ENCODE measurements around the gene GJB1.

DNA sequence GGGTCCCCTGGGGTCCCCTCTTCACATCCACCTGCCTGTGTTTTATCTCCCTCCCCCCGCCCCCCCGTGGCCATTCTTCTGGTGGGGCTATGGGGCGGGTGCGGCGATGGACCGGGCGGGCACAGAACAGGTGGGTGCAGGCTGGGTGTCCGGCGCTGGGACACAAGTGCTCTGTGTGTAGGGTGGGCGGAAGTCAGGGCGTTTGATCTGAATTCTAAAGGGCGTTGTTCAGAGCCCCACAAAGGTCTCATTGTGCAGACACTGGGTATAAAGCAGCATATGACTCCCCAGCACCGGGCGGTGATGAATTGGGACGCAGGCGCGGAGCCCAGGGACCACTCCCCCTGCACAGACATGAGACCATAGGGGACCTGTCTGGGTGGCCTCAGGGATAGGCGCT, at the start of gene GJB1:
- TF ChIP-seq SIN3A (IDR thresholded peaks at IDR 0.05; ENCODE audit: borderline replicate concordance in 2 of 2, control insufficient read depth in 1 of 2, low read depth in 2 of 2, low read length in 2 of 2) = no peak
- TF ChIP-seq, protein P1, sequence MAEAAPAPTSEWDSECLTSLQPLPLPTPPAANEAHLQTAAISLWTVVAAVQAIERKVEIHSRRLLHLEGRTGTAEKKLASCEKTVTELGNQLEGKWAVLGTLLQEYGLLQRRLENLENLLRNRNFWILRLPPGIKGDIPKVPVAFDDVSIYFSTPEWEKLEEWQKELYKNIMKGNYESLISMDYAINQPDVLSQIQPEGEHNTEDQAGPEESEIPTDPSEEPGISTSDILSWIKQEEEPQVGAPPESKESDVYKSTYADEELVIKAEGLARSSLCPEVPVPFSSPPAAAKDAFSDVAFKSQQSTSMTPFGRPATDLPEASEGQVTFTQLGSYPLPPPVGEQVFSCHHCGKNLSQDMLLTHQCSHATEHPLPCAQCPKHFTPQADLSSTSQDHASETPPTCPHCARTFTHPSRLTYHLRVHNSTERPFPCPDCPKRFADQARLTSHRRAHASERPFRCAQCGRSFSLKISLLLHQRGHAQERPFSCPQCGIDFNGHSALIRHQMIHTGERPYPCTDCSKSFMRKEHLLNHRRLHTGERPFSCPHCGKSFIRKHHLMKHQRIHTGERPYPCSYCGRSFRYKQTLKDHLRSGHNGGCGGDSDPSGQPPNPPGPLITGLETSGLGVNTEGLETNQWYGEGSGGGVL (CRISPR knock-in tag; IDR thresholded peaks at IDR 0.05) = no peak
- TF ChIP-seq, protein P2, sequence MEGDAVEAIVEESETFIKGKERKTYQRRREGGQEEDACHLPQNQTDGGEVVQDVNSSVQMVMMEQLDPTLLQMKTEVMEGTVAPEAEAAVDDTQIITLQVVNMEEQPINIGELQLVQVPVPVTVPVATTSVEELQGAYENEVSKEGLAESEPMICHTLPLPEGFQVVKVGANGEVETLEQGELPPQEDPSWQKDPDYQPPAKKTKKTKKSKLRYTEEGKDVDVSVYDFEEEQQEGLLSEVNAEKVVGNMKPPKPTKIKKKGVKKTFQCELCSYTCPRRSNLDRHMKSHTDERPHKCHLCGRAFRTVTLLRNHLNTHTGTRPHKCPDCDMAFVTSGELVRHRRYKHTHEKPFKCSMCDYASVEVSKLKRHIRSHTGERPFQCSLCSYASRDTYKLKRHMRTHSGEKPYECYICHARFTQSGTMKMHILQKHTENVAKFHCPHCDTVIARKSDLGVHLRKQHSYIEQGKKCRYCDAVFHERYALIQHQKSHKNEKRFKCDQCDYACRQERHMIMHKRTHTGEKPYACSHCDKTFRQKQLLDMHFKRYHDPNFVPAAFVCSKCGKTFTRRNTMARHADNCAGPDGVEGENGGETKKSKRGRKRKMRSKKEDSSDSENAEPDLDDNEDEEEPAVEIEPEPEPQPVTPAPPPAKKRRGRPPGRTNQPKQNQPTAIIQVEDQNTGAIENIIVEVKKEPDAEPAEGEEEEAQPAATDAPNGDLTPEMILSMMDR (IDR thresholded peaks at IDR 0.05 in 2 of 3, conservative IDR thresholded peaks at IDR 0.05 in 1 of 3; ENCODE audit: insufficient read depth in 2 of 3, low read depth in 1 of 3, low read length in 3 of 3) = no peak
- TF ChIP-seq, protein P3, sequence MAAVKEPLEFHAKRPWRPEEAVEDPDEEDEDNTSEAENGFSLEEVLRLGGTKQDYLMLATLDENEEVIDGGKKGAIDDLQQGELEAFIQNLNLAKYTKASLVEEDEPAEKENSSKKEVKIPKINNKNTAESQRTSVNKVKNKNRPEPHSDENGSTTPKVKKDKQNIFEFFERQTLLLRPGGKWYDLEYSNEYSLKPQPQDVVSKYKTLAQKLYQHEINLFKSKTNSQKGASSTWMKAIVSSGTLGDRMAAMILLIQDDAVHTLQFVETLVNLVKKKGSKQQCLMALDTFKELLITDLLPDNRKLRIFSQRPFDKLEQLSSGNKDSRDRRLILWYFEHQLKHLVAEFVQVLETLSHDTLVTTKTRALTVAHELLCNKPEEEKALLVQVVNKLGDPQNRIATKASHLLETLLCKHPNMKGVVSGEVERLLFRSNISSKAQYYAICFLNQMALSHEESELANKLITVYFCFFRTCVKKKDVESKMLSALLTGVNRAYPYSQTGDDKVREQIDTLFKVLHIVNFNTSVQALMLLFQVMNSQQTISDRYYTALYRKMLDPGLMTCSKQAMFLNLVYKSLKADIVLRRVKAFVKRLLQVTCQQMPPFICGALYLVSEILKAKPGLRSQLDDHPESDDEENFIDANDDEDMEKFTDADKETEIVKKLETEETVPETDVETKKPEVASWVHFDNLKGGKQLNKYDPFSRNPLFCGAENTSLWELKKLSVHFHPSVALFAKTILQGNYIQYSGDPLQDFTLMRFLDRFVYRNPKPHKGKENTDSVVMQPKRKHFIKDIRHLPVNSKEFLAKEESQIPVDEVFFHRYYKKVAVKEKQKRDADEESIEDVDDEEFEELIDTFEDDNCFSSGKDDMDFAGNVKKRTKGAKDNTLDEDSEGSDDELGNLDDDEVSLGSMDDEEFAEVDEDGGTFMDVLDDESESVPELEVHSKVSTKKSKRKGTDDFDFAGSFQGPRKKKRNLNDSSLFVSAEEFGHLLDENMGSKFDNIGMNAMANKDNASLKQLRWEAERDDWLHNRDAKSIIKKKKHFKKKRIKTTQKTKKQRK (IDR thresholded peaks at IDR 0.05; ENCODE audit: borderline replicate concordance, low read depth, low read length) = no peak
- no peak for TF ChIP-seq FOS (IDR thresholded peaks at IDR 0.05; ENCODE audit: extremely low read depth, insufficient read length)
- no peak for TF ChIP-seq GABPB1 (CRISPR knock-in tag; IDR thresholded peaks at IDR 0.05)
- TF ChIP-seq, protein P4, sequence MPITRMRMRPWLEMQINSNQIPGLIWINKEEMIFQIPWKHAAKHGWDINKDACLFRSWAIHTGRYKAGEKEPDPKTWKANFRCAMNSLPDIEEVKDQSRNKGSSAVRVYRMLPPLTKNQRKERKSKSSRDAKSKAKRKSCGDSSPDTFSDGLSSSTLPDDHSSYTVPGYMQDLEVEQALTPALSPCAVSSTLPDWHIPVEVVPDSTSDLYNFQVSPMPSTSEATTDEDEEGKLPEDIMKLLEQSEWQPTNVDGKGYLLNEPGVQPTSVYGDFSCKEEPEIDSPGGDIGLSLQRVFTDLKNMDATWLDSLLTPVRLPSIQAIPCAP (CRISPR knock-in tag; IDR thresholded peaks at IDR 0.05; ENCODE audit: borderline replicate concordance) = no peak
- no peak for TF ChIP-seq ATF7 (IDR thresholded peaks at IDR 0.05)

Measured in K562 (cell line).